Osteocyte (in vitro differentiated cells): Measurements from ENCODE around the gene KRCC1. TPM values are rescaled to one million over a fixed set of nuclear protein-coding genes. Genes with fewer than 3 reads are reported as not detected.
"Not testable (repeated sequence)": the region's sequence is repeated elsewhere in the genome, so short reads cannot be mapped to it uniquely, and the experiment has no call there.

Source experiments
- DNase-seq: peaks from one replicate; pipeline ENCODE4 v3.0.0; 2021; ENCODE audit warnings: mixed read lengths; ENCODE audit not compliant: unreplicated experiment; ENCODE audit errors: extremely low spot score
- H3K27ac Mint-ChIP-seq: one replicate; pipeline ENCODE4 v1.8.0; 2021; ENCODE audit warnings: mild to moderate bottlenecking, mixed read lengths; ENCODE audit not compliant: unreplicated experiment
- H3K27me3 Mint-ChIP-seq: one replicate; pipeline ENCODE4 v1.8.0; 2021; ENCODE audit warnings: mixed read lengths; ENCODE audit not compliant: unreplicated experiment
- H3K36me3 Mint-ChIP-seq: one replicate; pipeline ENCODE4 v1.8.0; 2021; ENCODE audit warnings: mixed read lengths; ENCODE audit not compliant: unreplicated experiment
- H3K4me1 Mint-ChIP-seq: one replicate; pipeline ENCODE4 v1.8.0; 2021; ENCODE audit warnings: mixed read lengths; ENCODE audit not compliant: unreplicated experiment
- H3K4me3 Mint-ChIP-seq: one replicate; pipeline ENCODE4 v1.8.0; 2021; ENCODE audit warnings: mild to moderate bottlenecking, moderate library complexity, mixed read lengths; ENCODE audit not compliant: unreplicated experiment
- H3K9me3 Mint-ChIP-seq: one replicate; pipeline ENCODE4 v1.8.0; 2021; ENCODE audit warnings: mixed read lengths; ENCODE audit not compliant: unreplicated experiment
- CTCF ChIP-seq: fragments of 200-600 bp; sonication (generic); IDR thresholded peaks from 2 replicates; pipeline ENCODE4 v1.5.0; 2021; ENCODE audit warnings: antibody characterized with exemption, mild to moderate bottlenecking, moderate library complexity
- total RNA-seq: library from RNA; stranded (reverse); gene quantifications from 2 replicates; pipeline ENCODE4 v1.2.1, GENCODE V29; 2021

KRCC1 gene
- total RNA-seq, 1 donor from 2014 or later = 22.4 TPM

DNA sequence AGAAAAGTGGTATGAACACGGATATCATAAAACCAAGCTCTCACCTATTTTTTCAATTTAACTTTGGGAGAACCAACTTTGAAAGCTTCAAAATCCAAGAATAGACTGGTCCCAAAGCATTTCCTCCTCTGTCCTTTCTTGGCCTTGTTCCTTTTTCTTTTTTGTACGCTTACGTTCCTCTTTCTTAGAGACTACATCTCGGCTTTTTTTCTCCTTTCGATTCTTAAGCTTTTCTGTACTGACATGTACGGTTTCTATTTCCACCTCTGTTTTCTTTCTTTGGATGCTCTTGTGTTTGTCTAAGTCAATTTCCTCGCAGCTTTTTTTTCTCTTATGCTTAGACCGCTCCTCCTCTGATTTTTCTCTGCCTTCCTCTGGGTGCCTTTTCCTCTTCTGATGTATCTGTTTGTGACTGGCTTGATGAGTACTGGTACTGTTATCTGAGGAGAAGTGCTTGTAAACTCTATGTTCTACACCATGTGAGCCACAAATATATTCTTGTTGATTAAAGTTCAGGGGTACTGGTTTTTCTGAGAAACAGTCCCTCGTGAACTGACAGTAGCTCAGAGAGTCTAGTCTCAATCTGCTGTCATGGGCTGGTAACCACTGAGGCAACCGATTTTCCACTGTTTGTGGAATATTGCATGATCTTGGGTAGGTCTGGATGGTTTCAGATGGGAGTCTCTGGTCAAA, 27.7 kb downstream of the KRCC1 start:
- no peaks in the 10 kb centered on the region for H3K27me3 Mint-ChIP-seq
- TF ChIP-seq CTCF = no peak
- H3K36me3 Mint-ChIP-seq = peaks cover 38% of the 10 kb centered on the region
- H3K27ac Mint-ChIP-seq = no peak overlapping the region
- DNase-seq = no peak
- H3K4me3 Mint-ChIP-seq = no peak overlapping the region
- no peaks in the 10 kb centered on the region for H3K4me1 Mint-ChIP-seq
- no peaks in the 10 kb centered on the region for H3K9me3 Mint-ChIP-seq

- DNase-seq = no peak
Measured at GRCh38 chr2:88024509-88024908, 31.1 kb downstream of the KRCC1 start.

GRCh38 chr2:88022669-88022921, 33.0 kb downstream of the KRCC1 start:
- Mint-ChIP-seq H3K36me3 (peaks cover 14% of the 10 kb centered on the region), H3K9me3 (no peaks in the 10 kb centered on the region), H3K27me3 (no peaks in the 10 kb centered on the region), H3K4me3 (no peak overlapping the region), H3K4me1 (peaks cover 1% of the 10 kb centered on the region), H3K27ac (no peak overlapping the region)
- no peak for DNase-seq
- no peak for TF ChIP-seq CTCF

More at GRCh38 chr2:88024509-88024908, 31.1 kb downstream of the KRCC1 start:
- Mint-ChIP-seq H3K9me3 (no peaks in the 10 kb centered on the region), H3K36me3 (peaks cover 31% of the 10 kb centered on the region), H3K27me3 (no peaks in the 10 kb centered on the region), H3K27ac (no peak overlapping the region), H3K4me3 (no peak overlapping the region), H3K4me1 (no peaks in the 10 kb centered on the region)
- TF ChIP-seq CTCF = no peak

DNA sequence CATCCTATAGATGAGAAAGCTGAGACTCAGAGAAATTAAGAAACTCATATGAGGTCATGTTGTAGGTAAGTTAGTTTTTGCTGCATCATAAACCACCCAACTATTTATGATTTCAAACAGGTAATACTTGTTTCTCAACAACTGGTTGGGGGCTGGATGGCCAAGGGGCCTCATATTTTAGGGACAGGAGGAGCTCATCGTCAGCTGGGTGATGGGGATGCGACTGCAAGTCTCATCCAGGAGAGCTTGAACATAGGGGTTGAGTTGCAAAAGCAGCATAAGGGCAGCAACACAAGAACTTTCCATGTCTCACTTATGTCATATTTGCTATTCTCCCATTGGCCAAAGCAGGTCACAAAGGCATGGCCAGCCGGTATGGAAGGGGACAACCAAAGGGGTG, 35.6 kb downstream of the KRCC1 start:
- no peak overlapping the region for H3K4me3 Mint-ChIP-seq
- H3K9me3 Mint-ChIP-seq = no peaks in the 10 kb centered on the region
- H3K36me3 Mint-ChIP-seq = no peaks in the 10 kb centered on the region
- H3K27ac Mint-ChIP-seq = no peak overlapping the region
- no peak for TF ChIP-seq CTCF
- no peak for DNase-seq
- peaks cover 12% of the 10 kb centered on the region for H3K4me1 Mint-ChIP-seq
- no peaks in the 10 kb centered on the region for H3K27me3 Mint-ChIP-seq

GRCh38 chr2:88018909-88019308, 36.7 kb downstream of the KRCC1 start:
- H3K4me1 Mint-ChIP-seq = peaks cover 12% of the 10 kb centered on the region
- no peak overlapping the region for H3K27ac Mint-ChIP-seq
- no peak for TF ChIP-seq CTCF
- DNase-seq = peak; percentile 54
- H3K27me3 Mint-ChIP-seq = no peaks in the 10 kb centered on the region
- no peaks in the 10 kb centered on the region for H3K36me3 Mint-ChIP-seq
- no peaks in the 10 kb centered on the region for H3K9me3 Mint-ChIP-seq
- H3K4me3 Mint-ChIP-seq = no peak overlapping the region

DNA sequence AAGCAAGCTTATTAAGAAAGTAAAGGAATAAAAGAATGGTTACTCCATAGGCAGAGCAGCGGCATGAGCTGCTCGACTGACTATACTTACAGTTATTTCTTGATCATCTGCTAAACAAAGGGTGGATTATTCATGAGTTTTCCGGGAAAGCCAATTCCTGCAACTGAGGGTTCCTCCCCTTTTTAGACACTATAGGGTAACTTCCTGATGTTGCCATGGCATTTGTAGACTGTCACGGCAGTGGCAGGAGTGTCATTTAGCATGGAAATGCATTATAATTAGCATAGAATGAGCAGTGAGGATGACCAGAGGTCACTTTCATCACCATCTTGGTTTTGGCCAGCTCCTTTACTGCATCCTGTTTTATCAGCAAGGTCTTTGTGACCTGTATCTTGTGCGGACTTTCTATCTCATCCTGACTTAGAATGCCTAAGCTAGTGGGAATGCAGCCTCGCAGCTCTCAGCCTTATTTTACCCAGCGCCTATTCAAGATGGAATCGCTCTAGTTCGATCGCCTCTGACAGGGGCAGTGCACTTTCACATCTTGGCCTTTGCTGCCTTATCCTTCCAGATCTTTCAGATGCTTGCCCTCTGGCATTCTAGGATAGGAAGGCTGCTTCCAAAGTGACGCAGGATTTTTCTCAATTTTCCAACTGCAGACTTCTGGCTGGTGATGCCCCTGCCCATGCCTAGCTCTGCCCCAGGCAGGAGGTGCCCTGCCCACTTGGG, 37.3 kb downstream of the KRCC1 start:
- H3K4me1 Mint-ChIP-seq = peaks cover 12% of the 10 kb centered on the region
- not testable (repeated sequence) for H3K4me3 Mint-ChIP-seq, H3K27ac Mint-ChIP-seq, H3K36me3 Mint-ChIP-seq, H3K27me3 Mint-ChIP-seq, H3K9me3 Mint-ChIP-seq
- peak; percentile 54 for DNase-seq

- not testable (repeated sequence) for H3K36me3 Mint-ChIP-seq, H3K27me3 Mint-ChIP-seq, H3K9me3 Mint-ChIP-seq
- Mint-ChIP-seq H3K27ac (peak overlapping the region; percentile 5), H3K4me1 (peaks cover 12% of the 10 kb centered on the region), H3K4me3 (peak overlapping the region; percentile 82)
- DNase-seq = peak; percentile 64
Measured at GRCh38 chr2:88017780-88018038, 37.9 kb downstream of the KRCC1 start.
